T-helper 2 cell (primary cell): ENCODE results near the gene SDF4.

Experiments
- DNase-seq, 5 experiments: peaks; one replicate each; pipeline versions ENCODE4 v3.0.0 to v3.0.0-alpha.2; 2012 to 2022

The SDF4 gene

GRCh38 chr1:1211541-1212441 is 20.0 kb downstream of the SDF4 start:
- DNase-seq: peak in 2 of 5 experiments; percentile 6 to 7

GRCh38 chr1:1210726-1211540 is 20.9 kb downstream of the SDF4 start:
- peak in 2 of 5 experiments; percentile 7 to 15 for DNase-seq

- DNase-seq: peak in 3 of 5 experiments; percentile 10 to 71 (median 56)
Observed at GRCh38 chr1:1208713-1209433, 22.9 kb downstream of the SDF4 start.

- peak in 1 of 5 experiments; percentile 5 for DNase-seq
Observed at GRCh38 chr1:1207571-1207892, 24.3 kb downstream of the SDF4 start.

- peak in 2 of 5 experiments; percentile 9 to 17 for DNase-seq
Observed at GRCh38 chr1:1206966-1207531, 24.8 kb downstream of the SDF4 start.

GRCh38 chr1:1206376-1206965 is 25.3 kb downstream of the SDF4 start, which contains the start of gene TNFRSF18:
TSS of gene TNFRSF18 (minus strand) at chr1:1206592. CDS start at chr1:1206571, 21 bp downstream.
- DNase-seq: peak in 4 of 5 experiments; percentile 15 to 67 (median 38)

GRCh38 chr1:1205769-1206375 is 25.9 kb downstream of the SDF4 start:
- peak in 2 of 5 experiments; percentile 3 to 6 for DNase-seq

- peak in 2 of 5 experiments; percentile 3 to 7 for DNase-seq
Observed at GRCh38 chr1:1204998-1205768, 26.6 kb downstream of the SDF4 start.

- no peak for DNase-seq
Observed at GRCh38 chr1:1204425-1204920, 27.3 kb downstream of the SDF4 start.

- DNase-seq: peak in 2 of 5 experiments; percentile 2 to 6
Observed at GRCh38 chr1:1203561-1204424, 28.0 kb downstream of the SDF4 start.

GRCh38 chr1:1202831-1203560 is 28.8 kb downstream of the SDF4 start:
- peak in 2 of 5 experiments; percentile 6 to 8 for DNase-seq

- DNase-seq: peak; percentile 67 to 88 (median 85)
Observed at GRCh38 chr1:1200876-1201810, 30.7 kb downstream of the SDF4 start.

- DNase-seq: peak in 1 of 5 experiments; percentile 7
Observed at GRCh38 chr1:1199961-1200875, 31.6 kb downstream of the SDF4 start.

GRCh38 chr1:1199141-1199960 is 32.5 kb downstream of the SDF4 start:
- DNase-seq: no peak

- DNase-seq: no peak
Observed at GRCh38 chr1:1198423-1199140, 33.2 kb downstream of the SDF4 start.
